ENCODE results near the gene MAP3K5.
"Not testable (repeated sequence)": the region's sequence is repeated elsewhere in the genome, so short reads cannot be mapped to it uniquely, and the experiment has no call there.

MAP3K5 gene

GRCh38 chr6:136721467-136721866, 70.8 kb downstream of the MAP3K5 start:
- in situ Hi-C loops (cut with HindIII; ENCODE audit: low sequenced_read_pairs) = no loop called here

GRCh38 chr6:136720045-136720770, 72.1 kb downstream of the MAP3K5 start:
- no peak for DNase-seq (ENCODE audit: low read depth, low spot score)
- TF ChIP-seq CTCF (IDR thresholded peaks at IDR 0.05; ENCODE audit: low read depth, low read length) = no peak
- H3K4me3 ChIP-seq (ENCODE audit: low read depth, low read length) = no peak overlapping the region
- in situ Hi-C loops (cut with HindIII; ENCODE audit: low sequenced_read_pairs) = no loop called here

More at GRCh38 chr6:136721467-136721866, 70.8 kb downstream of the MAP3K5 start:
- no peak for TF ChIP-seq CTCF (IDR thresholded peaks at IDR 0.05; ENCODE audit: low read depth, low read length)
- H3K4me3 ChIP-seq (ENCODE audit: low read depth, low read length) = no peak overlapping the region
- no peak for DNase-seq (ENCODE audit: low read depth, low spot score)

GRCh38 chr6:136719280-136720044, 72.8 kb downstream of the MAP3K5 start:
- in situ Hi-C loops (cut with HindIII; ENCODE audit: low sequenced_read_pairs) = no loop called here
- peak; percentile 12 for DNase-seq (ENCODE audit: low read depth, low spot score)

GRCh38 chr6:136718476-136718875, 73.8 kb downstream of the MAP3K5 start:
- TF ChIP-seq CTCF (IDR thresholded peaks at IDR 0.05; ENCODE audit: low read depth, low read length) = no peak
- in situ Hi-C loops (cut with HindIII; ENCODE audit: low sequenced_read_pairs) = no loop called here
- DNase-seq (ENCODE audit: low read depth, low spot score) = no peak

More at GRCh38 chr6:136719280-136720044, 72.8 kb downstream of the MAP3K5 start:
- no peak for TF ChIP-seq CTCF (IDR thresholded peaks at IDR 0.05; ENCODE audit: low read depth, low read length)
- no peak overlapping the region for H3K4me3 ChIP-seq (ENCODE audit: low read depth, low read length)

GRCh38 chr6:136717716-136717990, 74.6 kb downstream of the MAP3K5 start:
- no peak overlapping the region for H3K4me3 ChIP-seq (ENCODE audit: low read depth, low read length)
- TF ChIP-seq CTCF (IDR thresholded peaks at IDR 0.05; ENCODE audit: low read depth, low read length) = no peak
- peak; percentile 21 for DNase-seq (ENCODE audit: low read depth, low spot score)
- in situ Hi-C loops (cut with HindIII; ENCODE audit: low sequenced_read_pairs) = no loop called here

More at GRCh38 chr6:136718476-136718875, 73.8 kb downstream of the MAP3K5 start:
- no peak overlapping the region for H3K4me3 ChIP-seq (ENCODE audit: low read depth, low read length)

GRCh38 chr6:136716917-136717715, 75.2 kb downstream of the MAP3K5 start:
- no peak for TF ChIP-seq CTCF (IDR thresholded peaks at IDR 0.05; ENCODE audit: low read depth, low read length)
- DNase-seq (ENCODE audit: low read depth, low spot score) = peak; percentile 22
- H3K4me3 ChIP-seq (ENCODE audit: low read depth, low read length) = no peak overlapping the region
- in situ Hi-C loops (cut with HindIII; ENCODE audit: low sequenced_read_pairs) = no loop called here

GRCh38 chr6:136712642-136713041, 79.6 kb downstream of the MAP3K5 start:
- H3K4me3 ChIP-seq (ENCODE audit: low read depth, low read length); in situ Hi-C loops (cut with HindIII; ENCODE audit: low sequenced_read_pairs); DNase-seq (ENCODE audit: low read depth, low spot score): not testable (repeated sequence)
